Measurements from ENCODE around the gene MLPH. TPM values are rescaled to one million over a fixed set of nuclear protein-coding genes. Genes with fewer than 3 reads are reported as not detected.

Gene MLPH
- total and polyA plus RNA-seq, 9 of the 15 experiments (the other 6 are each of a cell fraction or from before 2014, with no cell fraction given): 0.22 TPM; not detected in 8

DNA sequence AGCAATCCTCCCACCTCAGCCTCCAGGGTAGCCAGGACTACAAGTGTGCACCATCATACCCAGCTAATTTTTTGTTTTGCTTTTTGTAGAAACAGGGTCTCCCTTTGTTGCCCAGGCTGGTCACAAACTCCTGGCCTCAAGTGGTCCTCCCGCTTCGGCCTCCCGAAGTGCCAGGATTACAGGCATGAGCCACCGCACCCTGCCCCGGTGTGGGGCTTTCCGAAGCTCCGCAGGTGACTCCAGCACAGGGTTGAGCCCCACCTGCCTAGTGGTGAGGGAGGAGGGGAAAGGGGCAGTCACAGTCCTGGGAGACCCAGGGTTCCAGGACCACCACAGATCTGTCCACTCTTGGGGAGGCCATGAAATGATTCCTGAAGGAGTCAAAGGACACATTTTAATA, 84.5 kb downstream of the MLPH start:
- Histone ChIP-seq H3K9me3 (replicated peaks; ENCODE audit: control insufficient read depth, insufficient read depth, low read depth, low read length) (no peaks in the 10 kb centered on the region), H3K27ac (ENCODE audit: extremely low read depth, low read depth, low read length) (no peak overlapping the region), H3K4me2 (ENCODE audit: insufficient read depth, low read length) (no peak overlapping the region), H3K36me3 (ENCODE audit: control insufficient read depth, insufficient read depth, low read length) (no peaks in the 10 kb centered on the region), H3K9me1 (ENCODE audit: control insufficient read depth, insufficient read depth, low read length) (no peaks in the 10 kb centered on the region), H3K27me3 (ENCODE audit: control insufficient read depth in 2 of 2, insufficient read depth in 2 of 2, low read length in 2 of 2) (peaks cover 0 to 36% of the 10 kb centered on the region in 2 experiments; a peak in 3 of 5 replicates), H3K9ac (ENCODE audit: insufficient read depth in 1 of 2, low read depth in 2 of 2, low read length in 2 of 2) (no peak overlapping the region), H4K20me1 (replicated peaks; ENCODE audit: control insufficient read depth, insufficient read depth, low read length) (no peaks in the 10 kb centered on the region), H2AFZ (ENCODE audit: low read depth, low read length) (no peak overlapping the region), H3K4me3 (no peak overlapping the region), H3K4me1 (replicated peaks in 1 of 2; ENCODE audit: control insufficient read depth in 2 of 2, insufficient read depth in 2 of 2, low read length in 2 of 2) (peaks cover 0 to 3% of the 10 kb centered on the region in 2 experiments; a peak in 2 of 5 replicates), H3K79me2 (ENCODE audit: control insufficient read depth, insufficient read depth, low read length) (no peaks in the 10 kb centered on the region)
- DNase-seq (ENCODE audit: extremely low read depth in 1 of 4, low spot score in 3 of 4) (no peak), FAIRE-seq (no peak), ATAC-seq (no peak)
- 15% methylated on average over 5 of the region's 7 CpGs for WGBS (ENCODE audit: insufficient coverage, low coverage, missing lambda C conversion rate)
- TF ChIP-seq BACH1 (tag; IDR thresholded peaks at IDR 0.05): no peak
- TF ChIP-seq, protein P1, sequence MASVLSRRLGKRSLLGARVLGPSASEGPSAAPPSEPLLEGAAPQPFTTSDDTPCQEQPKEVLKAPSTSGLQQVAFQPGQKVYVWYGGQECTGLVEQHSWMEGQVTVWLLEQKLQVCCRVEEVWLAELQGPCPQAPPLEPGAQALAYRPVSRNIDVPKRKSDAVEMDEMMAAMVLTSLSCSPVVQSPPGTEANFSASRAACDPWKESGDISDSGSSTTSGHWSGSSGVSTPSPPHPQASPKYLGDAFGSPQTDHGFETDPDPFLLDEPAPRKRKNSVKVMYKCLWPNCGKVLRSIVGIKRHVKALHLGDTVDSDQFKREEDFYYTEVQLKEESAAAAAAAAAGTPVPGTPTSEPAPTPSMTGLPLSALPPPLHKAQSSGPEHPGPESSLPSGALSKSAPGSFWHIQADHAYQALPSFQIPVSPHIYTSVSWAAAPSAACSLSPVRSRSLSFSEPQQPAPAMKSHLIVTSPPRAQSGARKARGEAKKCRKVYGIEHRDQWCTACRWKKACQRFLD (CRISPR knock-in tag; IDR thresholded peaks at IDR 0.05): no peak
- intact Hi-C loops (cut with micrococcal nuclease): no loop called here
- ChIA-PET CTCF (ENCODE audit: low intra/inter-chr PET ratio) (interaction anchor here (0.6 to 2.6 kb wide), 4 partner anchors 59 to 777 kb away, joined by 3 to 51 read pairs (median 6); no protein-coding TSS in a partner anchor), POLR2A (no interaction called here)
- BruUV-seq (replicated peaks): no TSS peak
- in situ Hi-C loops (cut with MboI): loop anchor here (5.0 to 10.0 kb wide), 2 partner anchors 59 to 417 kb away; no protein-coding TSS in a partner anchor

Measured in K562 (cell line).